HAP-1 (cell line): ENCODE results near the gene FBLIM1.
"Not testable (repeated sequence)": the region's sequence is repeated elsewhere in the genome, so short reads cannot be mapped to it uniquely, and the experiment has no call there.

Experiments used
- DNase-seq, 2 experiments: peaks; one replicate each; pipeline ENCODE4 v3.0.0-alpha.2; 2016 to 2020; ENCODE audit warnings: low spot score in 2 of 2
- H3K27me3 ChIP-seq: fragments of 250-450 bp; sonication (Bioruptor Pico); 2 replicates; pipeline ENCODE4 v1.5.1; 2020; ENCODE audit warnings: low read depth, mild to moderate bottlenecking, moderate library complexity
- H3K36me3 ChIP-seq: fragments of 250-450 bp; sonication (Bioruptor Pico); replicated peaks from 2 replicates; pipeline ENCODE4 v1.5.1; 2020; ENCODE audit warnings: mild to moderate bottlenecking
- H3K4me1 ChIP-seq: fragments of 250-450 bp; sonication (Bioruptor Pico); 2 replicates; pipeline ENCODE4 v1.5.1; 2020; ENCODE audit warnings: mild to moderate bottlenecking
- H3K4me3 ChIP-seq: fragments of 250-450 bp; sonication (Bioruptor Pico); 2 replicates; pipeline ENCODE4 v1.5.1; 2020; ENCODE audit warnings: mild to moderate bottlenecking, moderate library complexity
- H3K9me3 ChIP-seq: fragments of 250-450 bp; sonication (Bioruptor Pico); 2 replicates; pipeline ENCODE4 v1.5.1; 2020; ENCODE audit warnings: mild to moderate bottlenecking, moderate library complexity
- in situ Hi-C: fragments of 300-500 bp; cut with MboI; formaldehyde crosslinking; loops from 3 replicates; pipeline ENCODE4 v1.14.3; 2020; ENCODE audit warnings: low sequenced_read_pairs, inconsistent platforms, mixed read lengths

FBLIM1 gene

GRCh38 chr1:15807121-15807520 is 48.5 kb downstream of the FBLIM1 start:
- Histone ChIP-seq H3K36me3 (no peaks in the 10 kb centered on the region), H3K4me3 (no peak overlapping the region), H3K27me3 (no peaks in the 10 kb centered on the region), H3K4me1 (peaks cover 3% of the 10 kb centered on the region; the same call in 1 of the 2 replicates), H3K9me3 (no peaks in the 10 kb centered on the region)
- in situ Hi-C loops = loop anchor here (10.0 kb wide), 1 partner anchor 118 kb away; no protein-coding TSS in a partner anchor
- no peak for DNase-seq

DNA sequence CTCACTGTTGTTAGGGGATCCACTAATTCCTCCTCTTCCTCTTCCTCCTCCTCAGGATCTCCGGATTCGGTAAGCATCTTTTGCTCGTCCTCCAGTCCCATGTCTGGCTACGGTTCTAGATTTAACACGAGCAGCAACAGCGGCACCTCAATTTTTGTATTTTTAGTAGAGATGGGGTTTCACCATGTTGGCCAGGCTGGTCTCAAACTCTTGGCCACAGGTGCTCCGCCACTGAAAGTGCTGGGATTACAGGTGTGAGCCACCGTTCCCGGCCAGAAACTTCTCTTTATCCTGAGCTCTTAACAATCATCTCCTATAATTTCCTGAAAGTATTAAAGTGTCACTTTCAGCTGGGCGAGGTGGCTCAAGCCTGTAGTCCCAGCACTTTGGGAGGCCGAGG is 49.0 kb downstream of the FBLIM1 start, which contains the start of gene UQCRHL:
Gene UQCRHL, minus strand, starts transcription at position 101 of the 400 bp plus-strand sequence. Its CDS starts 0 bp downstream, at position 101.
- in situ Hi-C loops = loop anchor here (10.0 kb wide), 1 partner anchor 117 kb away; no protein-coding TSS in a partner anchor

GRCh38 chr1:15808955-15809354 is 50.4 kb downstream of the FBLIM1 start:
- Histone ChIP-seq H3K4me1 (no peaks in the 10 kb centered on the region), H3K27me3 (no peaks in the 10 kb centered on the region), H3K9me3 (no peaks in the 10 kb centered on the region), H3K4me3 (no peak overlapping the region), H3K36me3 (no peaks in the 10 kb centered on the region)
- in situ Hi-C loops = loop anchor here (10.0 kb wide), 1 partner anchor 116 kb away; no protein-coding TSS in a partner anchor
- no peak for DNase-seq

More for the DNA sequence above, 49.0 kb downstream of the FBLIM1 start, which contains the start of gene UQCRHL:
- not testable (repeated sequence) for H3K4me3 ChIP-seq, DNase-seq, H3K27me3 ChIP-seq, H3K36me3 ChIP-seq, H3K9me3 ChIP-seq, H3K4me1 ChIP-seq

GRCh38 chr1:15810073-15810472 is 51.5 kb downstream of the FBLIM1 start:
- H3K9me3 ChIP-seq = no peaks in the 10 kb centered on the region
- peaks cover 1% of the 10 kb centered on the region for H3K4me1 ChIP-seq
- in situ Hi-C loops = no loop called here
- no peak for DNase-seq
- no peaks in the 10 kb centered on the region for H3K36me3 ChIP-seq
- no peak overlapping the region for H3K4me3 ChIP-seq
- no peaks in the 10 kb centered on the region for H3K27me3 ChIP-seq

- DNase-seq = no peak
- peaks cover 4% of the 10 kb centered on the region for H3K4me1 ChIP-seq
- no peaks in the 10 kb centered on the region for H3K9me3 ChIP-seq
- H3K27me3 ChIP-seq = no peaks in the 10 kb centered on the region
- in situ Hi-C loops = no loop called here
- H3K36me3 ChIP-seq = no peaks in the 10 kb centered on the region
- H3K4me3 ChIP-seq = no peak overlapping the region
These were observed 58.1 kb downstream of the FBLIM1 start for GRCh38 chr1:15816674-15817073.

DNA sequence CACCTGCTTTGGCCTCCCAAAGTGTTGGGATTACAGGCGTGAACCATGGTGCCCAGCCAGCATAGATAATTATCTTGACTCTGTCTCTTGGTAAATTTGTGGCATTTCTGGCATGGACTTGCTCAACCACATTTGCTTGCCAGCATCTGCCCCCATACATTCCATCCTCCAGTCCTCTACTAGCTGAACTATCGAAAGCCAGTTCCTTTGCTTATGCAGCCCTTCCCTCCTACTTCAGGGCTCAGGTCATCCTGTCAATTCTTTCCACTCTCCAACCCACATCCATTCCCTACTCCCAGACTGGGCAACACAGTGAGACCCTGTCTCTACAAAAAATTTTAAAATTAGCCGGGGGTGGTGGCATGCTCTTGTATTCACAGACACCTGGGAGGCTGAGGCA is 61.9 kb downstream of the FBLIM1 start:
- no peaks in the 10 kb centered on the region for H3K36me3 ChIP-seq
- in situ Hi-C loops = no loop called here
- no peaks in the 10 kb centered on the region for H3K9me3 ChIP-seq
- H3K27me3 ChIP-seq = no peaks in the 10 kb centered on the region
- DNase-seq = no peak
- no peak overlapping the region for H3K4me3 ChIP-seq
- H3K4me1 ChIP-seq = no peaks in the 10 kb centered on the region; the same call in 1 of the 2 replicates

DNA sequence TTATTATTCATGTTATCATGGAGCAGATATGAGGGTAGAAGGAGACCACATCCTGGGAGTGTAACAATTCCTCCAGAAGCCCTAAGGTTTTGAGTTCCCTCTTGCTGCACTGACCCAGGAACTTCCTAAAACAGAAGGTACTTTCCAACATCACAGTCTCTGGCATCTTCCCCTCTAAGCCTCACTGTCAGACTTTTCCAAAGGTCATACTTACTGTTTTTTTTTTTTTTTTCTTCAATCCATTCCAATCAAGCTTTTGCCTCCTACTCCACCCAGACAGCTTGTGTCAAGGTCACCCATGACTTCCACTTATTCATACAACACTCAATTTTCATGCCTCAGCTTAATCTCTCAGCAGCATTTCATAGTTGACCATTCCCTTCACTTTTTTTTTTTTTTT is 67.2 kb downstream of the FBLIM1 start:
- H3K9me3 ChIP-seq = no peaks in the 10 kb centered on the region
- DNase-seq = no peak
- H3K4me1 ChIP-seq = peaks cover 10% of the 10 kb centered on the region
- no peak overlapping the region for H3K4me3 ChIP-seq
- in situ Hi-C loops = no loop called here
- H3K36me3 ChIP-seq = no peaks in the 10 kb centered on the region
- H3K27me3 ChIP-seq = no peaks in the 10 kb centered on the region

- no peaks in the 10 kb centered on the region for H3K9me3 ChIP-seq
- no peak overlapping the region for H3K4me3 ChIP-seq
- no peak for DNase-seq
- peaks cover 12% of the 10 kb centered on the region for H3K4me1 ChIP-seq
- H3K36me3 ChIP-seq = no peaks in the 10 kb centered on the region
- no peaks in the 10 kb centered on the region for H3K27me3 ChIP-seq
- in situ Hi-C loops = no loop called here
These were observed 68.4 kb downstream of the FBLIM1 start for GRCh38 chr1:15826810-15827507.

DNA sequence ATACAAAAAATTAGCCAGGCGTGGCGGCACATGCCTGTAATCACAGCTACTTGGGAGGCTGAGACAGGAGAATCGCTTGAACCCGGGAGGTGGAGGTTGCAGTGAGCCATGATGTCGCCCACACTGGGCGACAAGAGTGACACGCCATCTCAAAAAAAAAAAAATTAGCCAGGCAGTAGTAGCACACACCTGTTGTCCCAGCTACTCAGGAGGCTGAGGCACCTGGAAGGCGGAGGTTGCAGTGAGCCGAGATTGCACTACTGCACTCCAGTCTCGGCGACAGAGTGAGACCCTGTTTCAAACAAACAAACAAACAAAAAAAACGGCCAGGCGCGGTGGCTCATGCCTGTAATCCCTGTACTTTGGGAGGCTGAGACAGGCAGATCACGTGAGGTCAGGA is 69.0 kb downstream of the FBLIM1 start:
- H3K27me3 ChIP-seq, in situ Hi-C loops: not testable (repeated sequence)
- peaks cover 12% of the 10 kb centered on the region for H3K4me1 ChIP-seq

DNA sequence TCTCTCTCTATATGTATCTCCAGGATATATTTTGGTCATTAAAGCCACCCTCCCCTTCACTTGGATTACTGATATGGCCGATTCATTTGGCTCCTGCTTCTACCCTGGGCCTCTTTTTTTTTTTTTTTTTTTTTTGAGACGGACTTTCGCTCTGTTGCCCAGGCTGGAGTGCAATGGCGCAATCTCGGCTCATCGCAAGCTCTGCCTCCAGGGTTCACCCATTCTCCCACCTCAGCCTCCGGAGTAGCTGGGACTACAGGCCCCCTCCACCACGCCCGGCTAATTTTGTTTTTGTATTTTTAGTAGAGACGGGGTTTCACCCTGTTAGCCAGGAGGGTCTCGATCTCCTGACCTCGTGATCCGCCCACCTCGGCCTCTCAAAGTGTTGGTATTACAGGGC is 70.3 kb downstream of the FBLIM1 start:
- H3K4me3 ChIP-seq, in situ Hi-C loops, H3K9me3 ChIP-seq, H3K27me3 ChIP-seq, H3K36me3 ChIP-seq, DNase-seq: not testable (repeated sequence)
- peaks cover 14% of the 10 kb centered on the region for H3K4me1 ChIP-seq

More for the DNA sequence above, 69.0 kb downstream of the FBLIM1 start:
- DNase-seq, H3K36me3 ChIP-seq, H3K4me3 ChIP-seq, H3K9me3 ChIP-seq: not testable (repeated sequence)

GRCh38 chr1:15830258-15830657 is 71.7 kb downstream of the FBLIM1 start:
- Histone ChIP-seq H3K4me3 (no peak overlapping the region), H3K9me3 (no peaks in the 10 kb centered on the region), H3K27me3 (no peaks in the 10 kb centered on the region), H3K4me1 (peaks cover 20% of the 10 kb centered on the region), H3K36me3 (no peaks in the 10 kb centered on the region)
- DNase-seq = peak in 1 of 2 experiments; percentile 49
- in situ Hi-C loops = no loop called here

DNA sequence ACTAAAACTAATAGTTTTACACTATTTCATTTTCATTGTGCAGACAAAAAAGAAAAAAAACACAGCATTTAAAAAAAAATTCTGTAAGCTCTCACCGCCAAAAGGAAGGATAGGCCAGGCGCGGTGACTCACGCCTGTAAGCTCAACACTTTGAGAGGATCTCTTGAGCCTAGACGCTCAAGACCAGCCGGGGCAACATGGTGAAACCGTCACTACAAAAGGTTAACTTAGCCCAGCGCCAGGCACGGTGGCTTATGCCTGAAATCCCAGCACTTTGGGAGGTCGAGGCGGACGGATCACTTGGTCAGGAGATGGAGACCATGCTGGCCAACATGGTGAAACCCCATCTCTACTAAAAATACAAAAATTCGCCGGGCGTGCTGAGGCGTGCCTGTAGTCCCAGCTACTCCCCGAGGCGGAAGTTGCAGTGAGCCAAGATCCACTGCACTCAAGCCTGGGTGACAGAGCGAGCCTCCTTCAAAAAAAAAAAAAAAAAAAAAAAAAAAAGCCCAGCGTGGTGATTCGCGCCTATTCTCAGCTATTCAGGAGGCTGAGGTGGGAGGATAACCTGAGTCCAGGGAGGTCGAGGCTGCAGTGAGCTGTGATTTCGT is 74.6 kb downstream of the FBLIM1 start:
- no peaks in the 10 kb centered on the region for H3K27me3 ChIP-seq
- in situ Hi-C loops = no loop called here
- no peak overlapping the region for H3K4me3 ChIP-seq
- peaks cover 22% of the 10 kb centered on the region for H3K4me1 ChIP-seq
- H3K9me3 ChIP-seq = no peaks in the 10 kb centered on the region
- no peaks in the 10 kb centered on the region for H3K36me3 ChIP-seq
- no peak for DNase-seq

DNA sequence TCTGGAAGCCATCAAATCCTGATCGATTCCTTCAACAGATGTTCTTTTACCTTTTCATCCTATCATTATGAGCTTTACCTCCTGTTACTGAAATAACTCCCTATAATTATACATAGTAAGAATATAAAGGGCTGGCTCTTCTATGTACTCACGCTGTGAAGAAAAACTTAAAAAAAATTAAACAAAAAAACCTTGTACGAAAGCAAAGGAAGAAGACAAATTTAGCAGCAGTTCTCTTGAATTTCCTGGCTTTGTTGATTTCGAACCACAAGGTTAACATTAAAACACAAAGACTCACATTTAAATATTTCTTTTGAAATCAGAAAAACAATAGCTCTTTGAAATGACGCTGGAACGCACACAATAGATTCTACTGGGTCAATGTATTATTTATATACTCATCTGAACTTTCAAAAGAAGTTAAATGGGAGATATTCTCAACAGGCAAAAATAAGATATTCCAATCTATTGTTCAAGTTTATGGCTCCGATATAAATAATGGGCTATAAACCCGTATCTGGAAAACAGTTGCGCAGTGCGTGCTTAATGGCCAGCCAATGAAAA is 75.3 kb downstream of the FBLIM1 start:
- H3K9me3 ChIP-seq = no peaks in the 10 kb centered on the region
- no peaks in the 10 kb centered on the region for H3K27me3 ChIP-seq
- in situ Hi-C loops = no loop called here
- H3K4me1 ChIP-seq = peaks cover 22% of the 10 kb centered on the region
- peak overlapping the region; percentile 59 for H3K4me3 ChIP-seq
- peak in 1 of 2 experiments; percentile 89 for DNase-seq
- H3K36me3 ChIP-seq = no peaks in the 10 kb centered on the region
